Keratinocyte (primary cell): ENCODE data around the gene IFT25.

Experiments
- EZH2 ChIP-seq: IDR thresholded peaks from one replicate; pipeline ENCODE4 v1.6.1; 2012; ENCODE audit warnings: inconsistent platforms, mild to moderate bottlenecking, low read length, moderate library complexity
- TF ChIP-seq, protein P1 (sequence below), 3 experiments: IDR thresholded peaks in 1 of 3; conservative IDR thresholded peaks in 1 of 3; optimal IDR thresholded peaks in 1 of 3; 2 replicates in 2 of 3; 3 replicates in 1 of 3; pipeline versions ENCODE3 to v1.5.1; 2011; ENCODE audit warnings: low read length in 3 of 3, mild to moderate bottlenecking in 3 of 3, moderate library complexity in 2 of 3, control low read depth in 1 of 3, inconsistent platforms in 1 of 3; ENCODE audit not compliant: insufficient read depth in 2 of 3; ENCODE audit errors: extremely low read depth in 1 of 3

DNA sequence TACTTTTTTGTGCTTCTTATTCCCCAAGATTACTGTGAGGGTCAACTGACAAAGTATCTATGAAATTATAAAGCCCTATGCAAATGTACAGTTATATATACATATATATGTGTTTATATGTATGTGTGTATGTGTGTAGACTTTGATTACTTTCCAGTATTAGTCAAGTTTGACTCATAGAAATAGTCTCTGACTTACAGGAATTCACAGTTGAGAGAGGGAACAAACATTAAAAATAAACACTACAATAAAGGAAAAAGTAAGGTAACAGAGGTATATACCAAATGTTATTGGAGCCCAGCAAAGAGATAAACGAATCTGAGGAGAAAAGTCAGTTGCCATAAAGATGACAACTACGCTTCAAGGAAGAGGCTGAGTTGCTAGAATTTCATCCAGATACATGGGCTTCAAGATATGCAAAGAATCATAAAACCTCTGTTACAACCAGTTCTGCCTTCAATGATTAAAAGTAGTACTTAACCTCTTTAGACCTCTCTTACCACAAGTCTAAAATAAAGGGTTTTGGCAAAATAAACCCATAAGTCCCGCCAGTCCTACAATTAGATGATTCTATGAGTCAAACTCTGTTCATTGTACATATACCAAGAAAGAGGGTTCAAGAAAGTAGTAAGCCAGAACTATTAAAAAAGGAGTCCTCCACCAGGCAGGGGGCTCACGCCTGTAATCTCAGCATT is 7.2 kb downstream of the IFT25 start:
- TF ChIP-seq, protein P1, sequence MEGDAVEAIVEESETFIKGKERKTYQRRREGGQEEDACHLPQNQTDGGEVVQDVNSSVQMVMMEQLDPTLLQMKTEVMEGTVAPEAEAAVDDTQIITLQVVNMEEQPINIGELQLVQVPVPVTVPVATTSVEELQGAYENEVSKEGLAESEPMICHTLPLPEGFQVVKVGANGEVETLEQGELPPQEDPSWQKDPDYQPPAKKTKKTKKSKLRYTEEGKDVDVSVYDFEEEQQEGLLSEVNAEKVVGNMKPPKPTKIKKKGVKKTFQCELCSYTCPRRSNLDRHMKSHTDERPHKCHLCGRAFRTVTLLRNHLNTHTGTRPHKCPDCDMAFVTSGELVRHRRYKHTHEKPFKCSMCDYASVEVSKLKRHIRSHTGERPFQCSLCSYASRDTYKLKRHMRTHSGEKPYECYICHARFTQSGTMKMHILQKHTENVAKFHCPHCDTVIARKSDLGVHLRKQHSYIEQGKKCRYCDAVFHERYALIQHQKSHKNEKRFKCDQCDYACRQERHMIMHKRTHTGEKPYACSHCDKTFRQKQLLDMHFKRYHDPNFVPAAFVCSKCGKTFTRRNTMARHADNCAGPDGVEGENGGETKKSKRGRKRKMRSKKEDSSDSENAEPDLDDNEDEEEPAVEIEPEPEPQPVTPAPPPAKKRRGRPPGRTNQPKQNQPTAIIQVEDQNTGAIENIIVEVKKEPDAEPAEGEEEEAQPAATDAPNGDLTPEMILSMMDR (optimal IDR thresholded peaks at IDR 0.05 in 1 of 3, IDR thresholded peaks at IDR 0.05 in 1 of 3, conservative IDR thresholded peaks at IDR 0.05 in 1 of 3; ENCODE audit: extremely low read depth in 1 of 3, insufficient read depth in 2 of 3, low read length in 3 of 3): no peak
- no peak for TF ChIP-seq EZH2
